Inflammatory macrophage treated with lipopolysaccharide for 1 hour (primary cell): Measurements from ENCODE around the gene CSHL1.
"Not testable (repeated sequence)": the region's sequence is repeated elsewhere in the genome, so short reads cannot be mapped to it uniquely, and the experiment has no call there.

ENCODE experiments used
- DNase-seq, 2 donors: peaks; one replicate each; pipeline ENCODE4 v3.0.0-alpha.2; 2020 to 2022

The CSHL1 gene

DNA sequence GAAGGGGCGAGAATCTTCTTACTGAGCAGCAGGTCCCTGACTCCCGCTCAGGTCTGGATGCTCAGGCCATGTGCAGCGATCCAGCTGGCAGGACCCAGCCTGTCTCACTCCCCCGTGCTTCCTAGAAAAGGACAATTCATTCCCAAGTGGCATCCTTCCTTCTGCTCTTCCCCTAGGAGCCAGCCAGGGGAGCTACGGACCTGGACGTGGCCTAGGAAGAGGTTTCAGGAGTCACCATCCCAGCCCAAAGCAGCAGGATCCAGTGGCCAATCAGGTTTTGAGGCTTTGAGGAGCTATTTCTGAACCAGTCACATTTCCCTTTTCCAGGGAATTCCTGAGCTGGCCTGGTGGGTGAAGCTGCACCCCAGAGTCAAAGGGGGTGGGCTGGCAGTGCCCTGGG is 28.8 kb upstream of the CSHL1 start:
- DNase-seq = no peak

DNA sequence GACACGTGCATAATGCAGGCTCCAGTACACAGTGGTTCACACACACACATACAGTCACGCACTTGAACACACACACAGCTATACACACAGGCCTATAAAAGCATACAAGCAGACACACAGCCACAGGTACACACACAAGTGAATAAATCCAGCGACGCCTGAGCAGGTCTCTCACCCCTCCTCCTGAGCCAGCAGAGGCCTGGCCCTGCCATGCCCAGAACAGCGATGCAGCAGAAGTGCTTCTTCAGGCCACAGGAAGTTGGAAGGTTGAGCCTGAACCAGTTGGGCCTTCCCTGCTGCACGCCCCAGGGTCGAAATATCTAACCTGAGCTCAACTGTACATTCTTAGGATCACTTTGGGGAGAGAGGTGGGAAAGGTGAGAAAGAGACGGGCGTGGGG is 28.3 kb upstream of the CSHL1 start:
- no peak for DNase-seq

DNA sequence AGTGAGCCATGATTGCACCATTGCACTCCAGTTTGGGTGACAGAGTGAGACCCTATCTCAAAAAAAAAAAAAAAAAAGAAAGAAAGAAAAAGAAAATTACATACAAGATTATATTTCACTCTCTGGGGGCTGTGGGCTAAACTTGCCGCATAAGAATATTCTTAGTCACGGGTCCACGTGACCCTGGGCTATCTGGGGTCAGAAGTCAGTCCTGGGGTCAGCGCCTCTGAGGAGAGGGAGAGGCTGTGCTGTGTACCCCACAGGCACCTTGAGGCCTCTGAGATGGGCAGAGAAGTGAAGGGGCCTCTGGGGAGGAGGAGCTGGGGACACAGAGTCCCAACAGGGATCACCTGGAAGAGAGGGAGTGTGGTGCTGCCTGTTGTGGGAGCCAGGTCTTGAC is 26.9 kb upstream of the CSHL1 start:
- no peak for DNase-seq

DNA sequence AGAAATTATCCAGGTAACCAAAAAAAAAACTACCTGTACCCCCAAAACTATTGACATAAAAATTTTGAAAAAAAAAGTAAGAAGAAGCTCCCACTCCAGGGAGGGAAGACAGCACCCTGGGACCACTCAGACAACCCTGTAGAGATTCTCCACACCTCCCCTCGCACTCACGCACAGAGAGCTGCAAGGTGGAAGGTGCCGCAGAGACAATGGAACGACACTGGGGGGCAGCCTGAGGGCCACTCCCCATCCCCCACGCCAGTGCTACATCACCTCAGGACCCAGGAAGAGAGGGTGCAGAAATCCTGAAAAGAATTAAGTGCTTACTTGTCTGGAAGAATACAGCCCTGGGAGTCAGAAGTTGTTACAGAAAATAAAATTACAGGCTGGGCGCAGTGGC is 26.3 kb upstream of the CSHL1 start:
- DNase-seq = no peak

DNA sequence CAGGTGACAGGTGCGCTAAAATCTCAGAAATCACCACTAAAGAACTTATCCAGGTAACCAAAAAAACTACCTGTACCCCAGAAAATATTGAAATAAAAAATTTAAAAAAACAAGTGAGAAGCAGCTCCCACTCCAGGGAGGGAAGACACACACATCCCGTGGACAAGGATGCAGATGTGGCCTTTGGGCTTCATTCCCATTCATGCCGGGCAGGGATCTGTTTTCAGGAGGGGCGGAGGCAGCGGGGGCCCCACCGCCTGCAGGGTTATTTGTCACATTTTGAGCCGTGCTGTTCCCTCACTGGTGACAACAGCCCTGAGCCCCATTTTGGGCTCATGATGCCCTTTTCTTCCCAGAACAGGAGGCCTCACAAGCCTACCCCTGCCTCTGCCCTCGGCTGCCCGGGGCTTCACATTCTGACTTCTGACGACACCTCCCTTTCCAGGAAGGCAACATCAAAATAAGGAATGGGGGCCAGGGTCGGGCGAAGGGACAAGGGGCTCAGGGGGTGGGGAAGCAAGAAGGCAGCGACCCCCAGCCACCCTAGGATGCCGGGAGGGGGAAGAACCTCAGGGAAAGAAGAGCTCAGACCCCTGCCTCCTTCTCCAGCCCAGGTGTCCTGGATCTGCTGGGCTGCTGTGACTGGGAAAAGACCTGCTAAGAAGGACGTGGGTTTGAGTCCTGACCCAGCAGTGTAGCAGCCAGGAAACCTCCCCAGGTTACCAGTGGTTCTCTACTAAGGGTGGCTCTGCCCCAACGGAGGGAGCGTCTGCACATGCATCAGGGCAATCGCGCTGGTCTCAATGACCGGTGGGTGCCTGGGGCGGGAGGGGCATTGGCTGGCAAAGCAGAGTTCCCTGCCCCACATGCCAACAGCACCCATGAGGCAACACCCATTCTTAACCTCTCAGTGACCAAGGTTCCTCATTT is 23.4 kb upstream of the CSHL1 start:
- DNase-seq = peak in 1 of 2 donors; percentile 21

DNA sequence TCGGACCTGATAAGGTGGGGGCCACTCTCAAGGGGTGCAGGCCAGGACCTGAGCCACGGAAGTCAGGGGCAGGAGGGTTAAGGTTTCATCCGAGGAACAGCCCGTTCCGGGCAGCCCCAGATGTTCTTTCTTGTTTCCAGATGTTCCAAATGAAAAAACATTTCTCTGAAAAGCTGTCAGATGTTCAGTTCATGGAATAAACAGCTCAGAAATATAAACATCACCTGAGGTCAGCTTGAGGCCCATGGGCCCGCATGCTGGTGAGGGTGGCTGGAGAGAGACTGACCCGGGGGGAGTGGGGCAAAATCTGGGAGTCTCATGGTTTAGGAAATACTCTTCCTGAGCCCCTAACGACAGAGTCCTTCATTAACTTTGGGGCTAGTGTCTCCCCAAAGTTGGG is 22.5 kb upstream of the CSHL1 start:
- DNase-seq = no peak

DNA sequence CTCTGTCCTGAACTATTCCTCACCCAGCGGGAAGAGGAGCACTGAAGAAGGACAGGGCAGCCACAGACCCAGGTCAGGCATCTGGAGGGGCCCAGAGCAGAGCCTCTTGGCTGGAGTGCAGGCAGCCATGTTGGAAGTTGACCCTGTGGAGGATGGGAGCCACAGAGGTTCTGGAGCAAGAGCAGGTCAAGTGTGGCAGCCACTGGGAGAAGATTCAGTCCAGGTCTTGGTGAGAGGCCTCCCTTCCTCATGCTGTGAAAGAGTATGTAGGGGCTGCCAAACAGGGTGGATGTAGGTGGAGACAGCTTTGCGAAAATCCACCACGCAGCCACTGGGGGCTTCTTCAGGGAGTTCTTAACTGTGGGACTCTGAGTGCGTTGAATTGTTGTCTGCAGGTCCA is 21.7 kb upstream of the CSHL1 start:
- DNase-seq = no peak

DNA sequence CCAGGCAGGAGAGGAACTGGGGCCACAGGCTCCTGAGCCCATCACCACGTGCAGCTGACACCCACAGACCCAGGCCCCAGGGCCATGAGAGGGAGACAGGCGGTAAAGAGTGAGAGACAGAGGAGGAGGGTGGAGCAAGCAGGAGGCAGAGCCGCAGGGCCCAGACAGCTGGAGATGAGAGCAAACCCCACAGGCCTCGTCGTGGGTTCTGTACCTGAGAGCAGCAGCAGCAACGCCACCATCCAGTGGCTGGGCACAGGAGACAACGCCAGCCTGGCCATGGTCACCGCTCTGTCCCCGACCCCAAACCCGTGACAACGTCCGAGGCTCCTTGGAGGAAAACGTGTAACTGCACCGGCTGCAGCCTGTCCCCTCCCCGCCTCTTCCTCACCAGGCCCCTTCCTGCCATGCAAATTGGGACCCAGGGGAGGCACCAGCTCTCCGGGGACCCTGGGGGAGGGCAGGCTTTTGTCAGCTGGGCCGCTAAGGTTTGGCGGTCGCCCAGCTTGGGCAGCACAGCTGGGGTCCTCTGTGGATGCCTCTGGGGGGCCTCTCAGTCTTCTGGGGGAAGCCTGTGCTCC is 21.0 kb upstream of the CSHL1 start, which contains the start of gene CD79B:
Gene CD79B, minus strand, starts transcription at position 351 of the 581 bp plus-strand sequence. Its CDS starts 70 bp downstream, at position 281.
- peak in 1 of 2 donors; percentile 3 for DNase-seq

DNA sequence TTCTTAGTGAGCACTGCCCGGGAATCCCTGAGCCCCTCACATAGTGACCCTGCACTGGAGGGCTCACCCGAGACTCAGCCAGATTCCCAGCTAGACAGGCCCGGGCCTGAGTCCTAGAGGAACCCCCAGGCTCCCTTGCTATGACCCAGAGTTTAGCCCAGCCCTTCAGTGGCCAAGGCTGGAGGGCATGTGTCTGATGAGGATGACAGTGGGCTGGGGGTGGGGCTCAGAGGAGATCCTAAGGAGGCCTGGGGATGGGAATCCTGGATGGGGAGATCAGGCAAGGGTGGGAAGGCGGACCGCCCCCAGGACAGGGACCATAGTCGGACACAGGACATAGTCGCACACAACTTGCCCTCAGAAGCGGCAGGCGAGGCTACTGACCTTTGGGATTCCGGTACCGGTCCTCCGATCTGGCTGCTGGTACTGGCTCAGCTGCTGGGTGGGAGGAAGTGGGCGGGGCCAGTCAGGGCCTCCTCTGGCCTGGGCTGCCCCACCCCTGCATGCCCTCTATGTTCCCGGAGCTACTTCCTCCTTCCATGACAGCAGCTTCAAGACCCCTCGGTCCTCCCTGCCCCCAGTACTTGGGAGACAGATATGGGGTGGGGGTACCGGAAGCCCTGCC is 20.0 kb upstream of the CSHL1 start:
- DNase-seq = peak; percentile 45 to 48

DNA sequence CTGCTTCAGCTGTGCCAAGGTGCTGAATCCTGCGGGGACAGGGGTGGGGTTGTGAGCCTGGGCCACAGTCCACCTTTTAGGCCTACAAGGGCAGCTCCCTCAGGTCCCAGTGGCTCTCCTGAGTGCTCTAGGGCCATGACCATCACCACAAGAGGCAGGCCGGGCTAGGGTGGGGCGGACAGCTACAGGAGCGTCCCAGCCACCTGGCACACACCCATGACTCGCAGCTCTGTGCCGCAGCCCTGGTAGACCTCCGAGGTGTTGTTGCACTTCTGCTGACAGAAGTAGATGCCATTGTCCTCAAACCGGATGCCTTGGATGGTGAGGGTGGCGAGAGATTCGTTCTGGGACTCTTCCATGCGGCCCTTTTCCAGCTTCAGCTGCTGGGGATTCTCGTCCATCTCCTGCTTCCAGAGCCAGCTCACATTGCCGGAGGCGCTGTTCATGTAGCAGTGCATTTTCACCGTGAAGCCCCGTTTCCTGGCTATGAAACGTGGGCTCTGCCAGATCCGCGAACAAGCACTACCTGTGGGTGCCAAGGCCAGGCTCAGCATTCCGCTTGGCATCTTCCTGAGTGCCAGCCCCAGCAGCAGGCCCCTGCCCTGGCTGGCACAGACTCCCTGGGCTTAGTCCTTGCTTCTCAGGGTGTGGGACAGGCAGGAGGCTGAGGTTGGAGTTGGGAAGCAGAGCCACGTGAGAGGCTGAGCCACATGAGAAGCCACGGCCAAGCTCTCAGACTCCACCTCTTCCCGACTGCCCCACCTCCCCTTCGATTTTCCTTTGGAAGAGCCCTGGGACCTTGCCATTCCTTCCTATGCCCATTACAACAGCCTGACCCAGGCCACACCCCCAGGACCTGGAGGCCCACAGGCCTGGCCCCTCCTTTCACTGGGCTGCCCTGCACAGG is 19.1 kb upstream of the CSHL1 start:
- DNase-seq = no peak

DNA sequence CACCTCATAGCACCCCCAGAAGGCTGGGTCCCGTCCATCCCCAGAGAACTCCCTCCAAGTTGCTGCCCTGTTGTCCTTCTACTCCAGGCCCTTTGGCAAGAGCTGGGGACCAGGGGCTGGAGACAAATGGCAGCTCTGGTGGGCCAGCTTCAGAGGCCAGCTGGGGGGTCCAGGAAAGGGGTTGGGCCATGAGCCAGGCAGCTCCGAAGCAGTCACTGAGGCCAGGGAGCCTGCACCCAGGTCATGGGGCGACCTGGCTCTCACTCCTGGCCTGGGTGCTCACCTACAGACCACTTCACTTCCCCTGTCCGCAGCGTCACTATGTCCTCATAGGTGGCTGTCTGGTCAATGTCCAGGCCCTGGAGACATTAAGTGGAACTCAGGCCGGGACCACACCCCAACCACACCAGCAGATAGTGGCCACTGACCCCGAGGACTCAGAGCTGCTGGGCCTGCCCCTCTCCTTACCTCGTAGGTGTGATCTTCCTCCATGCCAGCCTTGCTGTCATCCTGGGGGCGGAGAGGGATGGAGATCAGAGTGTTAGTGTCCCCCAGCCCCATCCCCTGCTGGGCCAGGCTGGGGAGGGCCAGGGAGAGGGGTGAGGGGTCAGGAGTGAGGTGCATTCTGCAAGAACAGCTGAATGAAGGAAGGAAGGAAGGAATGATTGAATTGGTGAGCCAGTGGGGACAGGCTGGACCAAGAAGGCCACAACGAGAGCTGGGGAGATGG is 18.1 kb upstream of the CSHL1 start:
- no peak for DNase-seq

DNA sequence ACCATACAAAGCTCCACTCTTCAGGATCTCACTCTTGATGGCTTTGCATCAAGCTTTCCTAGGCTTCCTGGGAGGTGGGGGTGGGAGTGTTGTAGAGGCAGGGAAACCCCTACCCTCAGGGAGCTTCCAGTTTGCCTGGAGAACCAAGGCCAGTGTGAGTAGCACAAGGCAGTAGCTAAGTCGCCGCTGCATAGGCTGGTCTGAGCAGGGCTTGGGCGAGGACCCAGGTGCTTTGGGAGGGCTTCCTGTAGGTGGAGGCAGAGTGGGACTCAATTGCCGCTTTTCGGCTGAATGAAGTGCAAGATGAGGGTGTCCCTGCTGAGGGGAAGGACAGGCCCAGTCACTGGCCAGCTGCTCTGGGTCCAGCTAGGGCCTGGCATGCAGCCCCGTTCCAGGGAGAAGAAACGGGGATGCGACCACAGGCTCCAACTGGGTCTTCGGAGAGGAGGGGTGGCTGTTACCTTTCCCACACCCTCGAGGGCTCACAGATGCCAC is 17.2 kb upstream of the CSHL1 start:
- no peak for DNase-seq

DNA sequence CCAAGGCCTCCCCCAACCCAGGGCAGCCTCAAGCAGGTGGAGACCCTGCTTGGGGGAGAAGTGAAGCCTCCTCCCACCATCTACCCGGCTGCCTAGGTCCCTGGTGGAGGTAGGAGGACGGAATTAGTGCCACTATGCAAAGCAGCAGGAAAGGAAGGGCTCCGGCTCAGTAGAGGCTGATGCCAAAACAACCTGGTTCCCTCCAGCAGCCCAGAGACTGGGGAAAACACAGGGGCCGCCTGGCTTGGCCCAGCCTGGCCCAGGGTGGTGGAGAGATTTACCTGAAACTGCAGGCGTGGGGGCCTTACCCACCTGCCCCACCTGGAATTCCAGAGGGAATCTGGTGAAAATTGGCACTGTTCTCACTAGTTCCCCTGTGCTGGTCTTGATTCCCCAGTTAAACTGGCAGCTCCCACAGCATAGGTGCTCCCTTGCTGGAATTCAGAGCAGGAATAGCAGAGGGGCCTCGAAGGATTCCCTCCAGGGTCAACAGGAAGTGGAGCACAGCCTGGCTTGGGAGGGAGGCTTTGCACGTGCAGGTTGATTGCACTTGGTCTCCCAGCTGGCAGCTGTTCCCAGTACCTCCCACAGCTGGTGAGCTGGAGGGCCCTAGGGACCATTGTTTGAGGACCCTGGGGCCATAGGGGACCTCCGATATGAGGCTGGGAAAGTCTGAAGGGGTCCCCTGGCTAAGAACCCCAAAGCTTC is 16.6 kb upstream of the CSHL1 start:
- DNase-seq = no peak

DNA sequence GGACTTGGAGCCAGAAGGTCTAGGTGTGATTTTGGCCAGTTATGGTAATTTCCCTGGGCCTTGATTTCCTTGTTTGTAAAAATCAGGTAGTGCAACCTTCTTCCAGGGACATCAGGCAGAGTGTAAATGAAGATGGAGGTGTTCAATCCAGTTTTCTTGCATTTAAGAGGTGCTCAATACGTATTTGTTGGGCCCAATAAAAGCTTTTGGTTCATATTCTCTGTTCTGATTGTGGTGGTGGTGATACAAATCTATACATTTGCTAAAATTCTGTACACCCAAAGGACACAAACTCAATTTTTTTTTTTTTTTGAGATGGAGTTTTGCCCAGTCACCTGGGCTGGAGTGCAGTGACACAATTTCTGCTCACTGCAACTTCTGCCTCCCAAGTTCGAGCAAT is 15.1 kb upstream of the CSHL1 start:
- DNase-seq = no peak

DNA sequence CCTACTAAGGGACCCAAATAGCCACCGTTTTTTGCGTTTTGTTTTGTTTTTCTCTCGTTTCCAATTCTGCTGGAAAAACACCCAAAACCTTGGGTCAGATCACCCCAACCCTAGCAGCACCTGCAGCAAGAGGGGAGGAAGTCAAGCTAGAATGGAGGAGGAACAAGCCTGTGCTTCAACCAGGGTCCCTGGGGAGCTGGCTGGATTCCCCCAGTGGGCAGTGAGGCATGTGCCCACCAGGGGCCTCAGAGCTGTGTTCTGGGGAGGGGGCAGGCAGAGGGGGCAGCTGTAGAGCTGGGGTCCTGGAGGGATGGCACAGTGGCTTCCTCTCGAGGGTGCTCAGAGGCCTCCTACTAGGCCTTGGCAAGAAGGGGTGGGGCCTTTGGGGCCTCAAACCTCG is 14.6 kb upstream of the CSHL1 start:
- no peak for DNase-seq

DNA sequence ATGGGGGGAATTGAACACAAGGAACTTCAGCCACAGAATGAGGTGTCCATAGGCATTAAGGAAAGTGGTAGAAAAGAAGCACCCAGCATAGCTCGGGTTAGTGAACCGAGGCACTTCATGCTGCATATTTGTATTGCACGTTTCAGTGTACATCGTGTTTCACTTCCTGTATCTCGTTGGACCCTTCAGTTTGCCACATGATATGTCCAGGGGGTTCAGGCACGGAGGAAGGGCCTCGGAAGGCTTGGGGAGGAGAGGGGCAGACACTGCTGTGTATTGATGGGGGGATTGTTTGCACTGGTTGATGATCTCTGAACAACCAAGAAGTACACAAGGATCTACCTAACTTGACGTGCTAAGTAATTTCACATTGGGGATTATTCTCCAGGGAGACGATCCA is 11.3 kb upstream of the CSHL1 start:
- not testable (repeated sequence) for DNase-seq

DNA sequence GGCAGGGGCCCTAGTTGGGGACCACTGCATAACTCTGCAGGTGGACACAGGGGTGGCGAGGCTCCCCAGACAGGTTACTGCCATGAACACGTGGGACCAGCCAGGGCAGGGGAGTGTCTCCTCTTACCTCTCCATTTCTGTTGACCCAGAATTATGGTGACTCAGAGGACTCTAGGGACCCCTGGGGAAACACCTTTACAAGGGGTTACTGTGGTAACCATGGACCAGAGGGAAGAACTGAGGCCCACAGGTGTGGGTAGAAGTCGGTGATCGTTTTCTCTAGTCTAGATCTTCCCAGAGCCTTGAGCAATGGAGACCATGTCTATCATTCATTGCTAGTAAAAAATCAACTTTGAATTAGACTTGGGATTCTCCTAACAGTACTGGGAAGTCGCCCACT is 9.7 kb upstream of the CSHL1 start:
- not testable (repeated sequence) for DNase-seq

DNA sequence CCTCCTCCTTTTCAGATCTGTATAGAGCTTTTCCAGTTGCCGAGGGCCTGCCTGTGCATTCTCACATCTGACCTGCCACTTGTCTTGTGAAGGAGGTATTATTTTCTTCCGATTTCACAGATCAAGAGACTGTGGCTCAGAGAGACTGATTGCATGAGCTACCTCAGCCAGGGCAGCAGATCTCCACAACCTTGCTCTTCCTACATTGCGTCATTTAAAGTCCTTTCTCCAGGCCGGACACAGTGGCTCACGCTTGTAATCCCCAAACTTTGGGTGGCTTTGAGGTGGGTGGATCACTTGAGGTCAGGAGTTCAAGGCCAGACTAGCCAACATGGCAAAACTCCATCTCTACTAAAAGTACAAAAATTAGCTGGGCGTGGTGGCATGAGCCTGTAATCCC is 9.0 kb upstream of the CSHL1 start:
- DNase-seq = not testable (repeated sequence)

DNA sequence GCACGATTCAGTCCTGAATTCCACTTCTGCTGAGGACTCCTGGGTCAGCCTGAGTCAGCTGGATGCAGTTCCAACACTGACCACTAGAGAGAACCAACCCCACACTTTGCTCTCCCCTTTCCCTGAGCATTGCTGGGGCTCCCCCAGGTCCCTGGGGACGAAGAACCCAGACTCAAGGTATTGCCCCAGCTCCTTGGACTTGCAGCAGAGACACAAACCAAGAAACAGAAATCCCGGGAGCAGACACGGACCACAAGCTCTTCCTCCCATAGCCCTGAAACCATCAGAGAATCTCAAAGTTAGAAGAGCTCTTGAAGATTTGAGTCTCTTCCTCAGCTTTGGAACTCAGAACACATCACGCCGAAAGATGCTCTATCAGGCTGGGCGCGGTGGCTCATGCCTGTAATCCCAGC is 8.3 kb upstream of the CSHL1 start:
- DNase-seq = peak; percentile 24 to 89

DNA sequence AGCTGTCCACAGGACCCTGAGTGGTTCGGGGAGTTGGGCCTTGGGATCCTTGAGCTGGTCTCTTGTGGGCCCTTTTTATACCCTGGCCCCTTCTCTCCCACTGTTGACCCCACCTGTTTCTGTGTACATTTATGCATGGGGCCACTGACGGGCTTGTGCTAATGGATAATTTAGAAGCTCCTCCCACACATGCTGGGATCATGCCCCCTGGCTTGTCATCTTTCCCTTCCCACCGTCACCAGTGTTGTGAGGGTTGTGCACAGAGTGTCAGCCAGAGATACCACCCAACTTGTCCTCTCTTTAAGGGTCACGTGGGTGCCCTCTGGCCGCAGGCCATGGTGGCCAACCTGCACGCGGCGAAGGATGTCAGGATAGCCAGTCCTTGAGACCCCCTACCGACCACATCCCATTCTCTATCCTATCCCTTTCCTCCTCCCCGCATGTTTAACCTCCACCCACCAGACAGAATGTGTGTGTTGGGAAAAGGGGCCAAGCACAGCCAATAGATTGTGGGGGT is 7.8 kb upstream of the CSHL1 start, which contains the start of gene GH1:
Gene GH1, minus strand, starts transcription at position 51 of the 517 bp plus-strand sequence. CDS start 63 bp downstream, outside the sequence.
- DNase-seq = not testable (repeated sequence)

DNA sequence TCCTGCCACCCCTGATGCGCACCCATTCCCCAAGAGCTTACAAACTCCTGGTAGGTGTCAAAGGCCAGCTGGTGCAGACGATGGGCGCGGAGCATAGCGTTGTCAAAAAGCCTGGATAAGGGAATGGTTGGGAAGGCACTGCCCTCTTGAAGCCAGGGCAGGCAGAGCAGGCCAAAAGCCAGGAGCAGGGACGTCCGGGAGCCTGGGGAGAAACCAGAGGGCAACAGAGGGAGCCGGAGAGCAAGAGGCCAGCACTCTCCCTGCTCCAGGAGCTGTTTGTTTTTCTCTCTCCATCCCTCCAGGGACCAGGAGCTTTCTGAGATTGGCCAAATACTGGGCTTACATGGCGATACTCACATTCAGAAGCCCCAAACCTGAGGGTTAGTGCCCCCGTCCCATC is 7.2 kb upstream of the CSHL1 start:
- no peak for DNase-seq
